ENCODE measurements around the gene MTURN.
A peak's percentile ranks its signal among the peaks of the same experiment; 100 is the strongest.

MTURN gene

DNA sequence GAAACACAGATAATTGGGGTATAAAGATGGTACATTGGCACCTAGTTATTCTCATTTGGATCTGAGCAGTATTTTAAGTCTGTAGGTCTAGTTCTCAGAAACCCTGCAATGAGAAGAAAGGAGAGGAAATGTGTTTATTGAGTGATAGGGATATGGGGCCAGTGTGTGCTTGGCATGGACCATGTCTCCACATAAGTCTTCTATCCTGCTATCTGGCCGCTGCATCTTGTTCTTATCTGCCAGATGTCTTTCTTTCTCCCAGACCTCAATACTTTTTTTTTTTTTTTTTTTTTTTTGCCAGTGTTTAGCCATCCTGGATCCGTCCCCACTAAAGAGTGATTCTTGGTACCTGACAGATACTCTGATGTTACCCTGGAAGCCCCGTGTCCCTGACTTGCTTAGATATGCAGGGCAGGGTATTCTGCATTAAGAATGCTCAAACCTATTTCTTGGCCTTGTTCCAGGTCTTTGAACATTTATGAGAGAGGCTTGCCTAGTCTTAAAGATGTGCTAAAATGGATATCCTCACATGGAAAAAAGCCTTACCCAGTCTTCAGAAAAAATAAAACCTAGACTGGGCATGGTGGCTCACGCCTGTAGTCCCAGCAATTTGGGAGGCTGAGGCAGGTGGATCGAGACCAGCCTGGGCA is 10.0 kb downstream of the MTURN start:
- TF ChIP-seq, protein P1, sequence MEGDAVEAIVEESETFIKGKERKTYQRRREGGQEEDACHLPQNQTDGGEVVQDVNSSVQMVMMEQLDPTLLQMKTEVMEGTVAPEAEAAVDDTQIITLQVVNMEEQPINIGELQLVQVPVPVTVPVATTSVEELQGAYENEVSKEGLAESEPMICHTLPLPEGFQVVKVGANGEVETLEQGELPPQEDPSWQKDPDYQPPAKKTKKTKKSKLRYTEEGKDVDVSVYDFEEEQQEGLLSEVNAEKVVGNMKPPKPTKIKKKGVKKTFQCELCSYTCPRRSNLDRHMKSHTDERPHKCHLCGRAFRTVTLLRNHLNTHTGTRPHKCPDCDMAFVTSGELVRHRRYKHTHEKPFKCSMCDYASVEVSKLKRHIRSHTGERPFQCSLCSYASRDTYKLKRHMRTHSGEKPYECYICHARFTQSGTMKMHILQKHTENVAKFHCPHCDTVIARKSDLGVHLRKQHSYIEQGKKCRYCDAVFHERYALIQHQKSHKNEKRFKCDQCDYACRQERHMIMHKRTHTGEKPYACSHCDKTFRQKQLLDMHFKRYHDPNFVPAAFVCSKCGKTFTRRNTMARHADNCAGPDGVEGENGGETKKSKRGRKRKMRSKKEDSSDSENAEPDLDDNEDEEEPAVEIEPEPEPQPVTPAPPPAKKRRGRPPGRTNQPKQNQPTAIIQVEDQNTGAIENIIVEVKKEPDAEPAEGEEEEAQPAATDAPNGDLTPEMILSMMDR (IDR thresholded peaks at IDR 0.05), result no peak
- DNase-seq (ENCODE audit: low spot score), result no peak

DNA sequence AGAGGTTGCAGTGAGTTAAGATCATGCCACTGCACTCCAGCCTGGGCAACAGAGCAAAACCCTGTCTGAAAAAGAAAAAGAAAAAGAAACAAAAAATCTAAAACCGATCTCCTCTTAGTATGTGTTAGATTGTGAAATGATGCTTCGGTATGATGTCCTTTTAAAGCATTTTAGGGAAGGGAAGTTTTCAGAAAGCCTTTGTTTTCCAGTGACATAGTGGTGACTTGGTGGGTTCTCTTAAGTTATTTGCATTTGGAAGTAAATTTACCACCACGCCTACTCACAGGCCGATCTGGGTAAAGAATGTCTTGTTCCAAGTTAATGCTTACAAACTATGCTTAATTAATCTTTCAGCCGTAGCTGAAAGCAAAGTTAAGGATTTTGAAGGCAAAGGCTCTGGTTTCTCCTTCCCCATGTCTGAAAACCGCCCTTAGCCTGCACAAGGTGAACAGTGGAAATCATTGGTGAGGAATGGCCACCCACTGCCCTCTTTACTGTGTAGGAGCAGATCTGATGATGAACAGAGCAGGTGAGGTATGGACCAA is 10.7 kb downstream of the MTURN start:
- Histone ChIP-seq H3K27ac (no peak overlapping the region), H3K4me3 (no peak overlapping the region)
- DNase-seq (ENCODE audit: low spot score), result no peak
- TF ChIP-seq, protein P1 (IDR thresholded peaks at IDR 0.05), result no peak

More for the DNA sequence above, 10.0 kb downstream of the MTURN start:
- Histone ChIP-seq H3K4me3 (no peak overlapping the region), H3K27ac (peak overlapping the region in 1 of 2 donors; percentile 93)

DNA sequence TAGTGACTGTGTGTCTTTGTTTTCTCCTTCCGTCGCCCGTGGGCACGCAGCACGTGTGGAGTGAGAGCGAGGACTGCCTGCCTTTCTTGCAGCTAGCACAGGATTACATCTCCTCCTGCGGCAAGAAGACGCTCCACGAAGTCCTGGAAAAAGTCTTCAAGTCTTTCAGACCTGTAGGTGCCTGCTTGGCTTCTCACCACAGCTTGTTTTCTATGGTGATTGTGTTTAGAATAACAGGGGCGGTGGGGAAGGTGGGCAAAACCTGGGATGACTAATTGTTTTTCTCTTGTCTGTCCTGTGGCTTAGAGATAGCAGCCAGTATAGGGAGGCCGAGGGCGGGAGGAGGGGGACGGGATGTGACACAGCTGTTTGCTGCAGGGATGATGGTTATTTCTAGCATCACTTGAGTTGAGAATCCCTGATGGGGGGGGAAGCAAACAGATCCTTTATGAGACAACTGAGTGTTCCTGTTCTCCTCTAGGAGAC is 11.4 kb downstream of the MTURN start:
- TF ChIP-seq, protein P1 (IDR thresholded peaks at IDR 0.05), result no peak
- peak; percentile 64 for DNase-seq (ENCODE audit: low spot score)
- no peak overlapping the region for H3K27ac ChIP-seq
- H3K4me3 ChIP-seq, result no peak overlapping the region

DNA sequence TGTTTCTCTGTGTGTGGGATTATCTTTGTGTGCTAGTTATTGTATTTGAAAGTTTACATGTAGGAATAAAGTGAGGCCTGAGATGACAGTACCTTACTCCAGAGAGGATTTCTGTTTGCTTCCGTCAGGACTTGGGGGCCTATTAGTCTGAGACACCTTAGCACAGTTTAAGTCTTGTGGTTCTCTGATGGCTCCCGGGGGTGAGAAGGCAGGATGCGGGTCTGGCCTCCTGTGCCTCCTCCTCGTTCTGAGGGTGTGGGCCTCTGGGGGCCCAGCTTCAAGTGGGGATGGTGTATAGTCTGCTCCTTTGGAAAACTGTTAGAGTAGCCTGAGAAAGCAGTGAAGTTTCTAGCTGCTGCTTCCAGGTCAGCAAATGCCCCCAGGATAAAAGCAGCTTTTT is 12.4 kb downstream of the MTURN start:
- H3K27ac ChIP-seq, result no peak overlapping the region
- no peak overlapping the region for H3K4me3 ChIP-seq
- peak; percentile 28 for DNase-seq (ENCODE audit: low spot score)
- TF ChIP-seq, protein P1 (IDR thresholded peaks at IDR 0.05), result no peak

DNA sequence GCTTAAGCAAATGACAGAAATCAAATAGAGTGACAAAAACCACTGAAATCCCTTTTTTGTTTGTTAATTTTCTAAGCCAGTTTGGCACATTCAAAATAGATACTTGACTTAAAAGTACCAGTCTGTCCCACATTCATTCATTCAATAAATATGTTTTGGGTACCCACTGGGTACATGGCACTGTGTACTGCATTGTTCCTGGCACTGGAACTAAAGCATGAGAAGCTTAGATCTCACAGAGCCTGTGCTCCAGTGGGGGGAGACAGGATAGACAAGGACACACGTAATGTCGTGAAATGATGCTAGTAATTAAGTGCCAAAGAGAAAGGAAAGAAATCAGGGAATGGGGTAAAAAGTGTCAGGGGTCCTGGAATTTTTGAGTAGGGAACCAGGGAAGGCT is 13.0 kb downstream of the MTURN start:
- Histone ChIP-seq H3K27ac (no peak overlapping the region), H3K4me3 (no peak overlapping the region)
- DNase-seq (ENCODE audit: low spot score), result no peak
- TF ChIP-seq, protein P1 (IDR thresholded peaks at IDR 0.05), result no peak

DNA sequence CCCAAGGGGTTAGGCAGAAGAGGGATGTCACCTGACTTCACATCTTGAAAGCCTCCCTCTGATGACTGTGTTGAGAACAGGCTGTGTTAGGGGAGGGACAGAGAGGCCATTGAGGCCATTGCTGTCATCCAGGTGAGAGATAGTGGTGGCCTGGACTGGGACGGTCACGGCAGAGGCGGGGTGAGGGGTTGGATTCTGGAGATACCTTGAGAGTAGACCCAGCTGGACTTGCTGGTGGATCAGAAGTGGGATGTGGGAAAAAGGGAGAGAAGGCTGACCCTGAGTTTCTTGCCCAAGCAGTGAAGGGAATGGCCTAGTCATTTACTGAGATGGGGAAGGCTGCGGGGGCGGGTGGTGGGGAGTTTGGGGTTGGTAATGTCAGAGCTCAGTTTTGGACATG is 13.6 kb downstream of the MTURN start:
- peak; percentile 64 for DNase-seq (ENCODE audit: low spot score)
- H3K4me3 ChIP-seq, result no peak overlapping the region
- H3K27ac ChIP-seq, result no peak overlapping the region
- TF ChIP-seq, protein P1 (IDR thresholded peaks at IDR 0.05), result no peak

DNA sequence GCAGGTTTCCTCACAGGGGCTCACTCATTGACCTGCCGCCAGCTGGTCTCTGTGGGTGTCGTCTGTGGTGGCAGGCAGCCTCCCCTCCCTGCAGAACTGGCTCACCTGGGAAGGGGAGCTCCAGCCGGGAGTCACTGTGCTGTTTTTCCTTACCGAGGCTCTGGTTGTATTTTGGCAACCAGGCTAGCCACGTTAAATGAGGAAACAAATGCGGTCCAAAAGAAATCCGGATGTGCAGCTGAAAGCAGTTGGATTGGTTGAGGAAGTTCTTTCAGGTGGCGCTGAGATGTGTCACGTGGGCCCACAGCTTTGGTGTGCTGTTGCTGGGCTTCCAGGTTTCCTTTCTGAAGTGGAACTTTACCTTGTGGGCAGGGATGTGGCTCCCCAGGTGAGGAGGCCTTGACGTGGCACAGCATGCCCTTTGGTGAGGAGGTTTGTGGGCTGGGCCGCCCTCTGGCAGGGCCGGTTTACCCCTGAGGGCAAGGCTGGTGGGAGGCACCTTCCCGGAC is 14.2 kb downstream of the MTURN start:
- DNase-seq (ENCODE audit: low spot score), result peak; percentile 57
- TF ChIP-seq, protein P1 (IDR thresholded peaks at IDR 0.05), result no peak
- no peak overlapping the region for H3K27ac ChIP-seq
- no peak overlapping the region for H3K4me3 ChIP-seq

All from coronary artery (tissue), 2 donors.